ENCODE results near the gene SLCO1A2.

The SLCO1A2 gene

DNA sequence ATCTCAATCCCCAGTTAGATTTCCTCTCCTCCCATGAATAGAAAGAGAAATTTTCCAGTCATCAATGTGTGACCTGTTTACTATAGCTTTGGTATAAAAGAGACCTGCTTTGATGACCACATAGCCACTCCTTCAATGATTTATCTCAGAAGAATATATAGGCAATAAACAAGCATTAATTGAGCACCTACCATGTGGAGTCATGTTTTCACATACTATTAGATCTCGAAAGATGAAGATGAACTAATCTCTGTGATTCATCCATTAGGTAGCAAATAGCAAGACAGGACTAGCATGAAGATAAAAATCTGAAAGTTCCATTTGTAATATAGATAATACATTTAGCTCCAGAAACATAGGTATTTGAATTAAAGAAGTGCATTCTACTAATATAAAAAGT is 40.5 kb downstream of the SLCO1A2 start:
- DNase-seq (ENCODE audit: low read depth), result no peak

DNA sequence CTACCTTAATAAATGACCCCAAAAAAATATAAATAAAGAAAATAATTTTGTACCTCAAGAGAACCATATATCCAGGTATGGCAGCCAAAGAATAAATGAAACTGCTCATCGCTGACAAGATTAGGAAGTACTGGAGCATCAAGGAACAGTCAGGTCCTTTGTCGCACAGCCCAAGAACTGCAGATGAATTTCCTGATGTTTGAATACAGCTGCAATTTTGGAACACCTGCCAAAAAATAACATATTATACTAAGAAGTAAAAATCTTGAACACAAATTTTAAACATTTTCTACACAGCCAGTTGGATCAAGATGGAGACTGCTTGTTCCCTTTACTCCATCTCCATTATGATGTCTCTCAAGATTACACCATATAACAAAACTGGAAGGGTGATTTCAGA is 42.6 kb downstream of the SLCO1A2 start:
- H3K4me3 ChIP-seq (ENCODE audit: low read length), result no peak overlapping the region

More for the DNA sequence above, 40.5 kb downstream of the SLCO1A2 start:
- TF ChIP-seq, protein P1, sequence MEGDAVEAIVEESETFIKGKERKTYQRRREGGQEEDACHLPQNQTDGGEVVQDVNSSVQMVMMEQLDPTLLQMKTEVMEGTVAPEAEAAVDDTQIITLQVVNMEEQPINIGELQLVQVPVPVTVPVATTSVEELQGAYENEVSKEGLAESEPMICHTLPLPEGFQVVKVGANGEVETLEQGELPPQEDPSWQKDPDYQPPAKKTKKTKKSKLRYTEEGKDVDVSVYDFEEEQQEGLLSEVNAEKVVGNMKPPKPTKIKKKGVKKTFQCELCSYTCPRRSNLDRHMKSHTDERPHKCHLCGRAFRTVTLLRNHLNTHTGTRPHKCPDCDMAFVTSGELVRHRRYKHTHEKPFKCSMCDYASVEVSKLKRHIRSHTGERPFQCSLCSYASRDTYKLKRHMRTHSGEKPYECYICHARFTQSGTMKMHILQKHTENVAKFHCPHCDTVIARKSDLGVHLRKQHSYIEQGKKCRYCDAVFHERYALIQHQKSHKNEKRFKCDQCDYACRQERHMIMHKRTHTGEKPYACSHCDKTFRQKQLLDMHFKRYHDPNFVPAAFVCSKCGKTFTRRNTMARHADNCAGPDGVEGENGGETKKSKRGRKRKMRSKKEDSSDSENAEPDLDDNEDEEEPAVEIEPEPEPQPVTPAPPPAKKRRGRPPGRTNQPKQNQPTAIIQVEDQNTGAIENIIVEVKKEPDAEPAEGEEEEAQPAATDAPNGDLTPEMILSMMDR (conservative IDR thresholded peaks at IDR 0.05; ENCODE audit: low read depth, low read length), result no peak
- H3K4me3 ChIP-seq (ENCODE audit: low read length), result no peak overlapping the region

DNA sequence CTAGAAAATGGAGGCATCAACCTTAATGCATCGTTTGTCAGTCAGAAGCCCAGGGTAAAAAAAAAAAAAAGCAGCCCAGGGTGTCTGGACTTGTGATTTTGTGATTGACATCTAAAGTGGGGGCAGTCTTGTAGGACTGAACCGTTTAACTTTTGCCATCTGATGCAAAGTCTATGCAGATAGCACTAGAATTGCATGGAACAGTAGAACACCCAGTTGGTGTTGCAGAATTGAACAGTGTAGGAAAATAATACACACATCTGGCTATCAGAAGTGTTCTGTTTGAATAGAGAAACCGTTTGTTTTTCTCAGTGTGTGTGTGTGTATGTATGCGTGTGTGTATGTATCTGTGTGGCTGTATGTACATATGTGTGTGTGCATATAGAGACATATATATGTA is 45.0 kb downstream of the SLCO1A2 start:
- TF ChIP-seq, protein P1 (conservative IDR thresholded peaks at IDR 0.05; ENCODE audit: low read depth, low read length), result no peak
- no peak for DNase-seq (ENCODE audit: low read depth)
- no peak overlapping the region for H3K4me3 ChIP-seq (ENCODE audit: low read length)

More for the DNA sequence above, 42.6 kb downstream of the SLCO1A2 start:
- no peak for DNase-seq (ENCODE audit: low read depth)
- TF ChIP-seq, protein P1 (conservative IDR thresholded peaks at IDR 0.05; ENCODE audit: low read depth, low read length), result no peak

DNA sequence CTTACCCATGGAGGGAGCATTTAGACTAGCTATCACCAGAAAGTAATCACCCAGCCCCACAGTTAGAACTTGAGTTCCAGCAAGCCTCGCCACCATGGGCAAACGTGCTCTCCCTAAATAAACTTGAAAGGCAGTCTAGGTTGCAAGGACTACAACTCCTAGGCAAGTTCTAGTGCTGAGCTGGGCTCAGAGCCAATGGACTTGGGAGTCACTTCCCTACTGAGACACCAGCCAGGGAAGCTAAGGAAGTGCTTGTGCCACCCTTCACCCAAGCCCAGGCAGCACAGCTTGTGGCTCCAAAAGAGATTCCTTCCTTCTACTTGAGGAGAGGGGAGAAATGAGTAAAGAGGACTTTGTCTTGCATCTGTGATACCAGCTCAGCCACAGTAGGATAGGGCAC is 57.9 kb downstream of the SLCO1A2 start:
- no peak for DNase-seq (ENCODE audit: low read depth)
- H3K4me3 ChIP-seq (ENCODE audit: low read length), result no peak overlapping the region
- TF ChIP-seq, protein P1 (conservative IDR thresholded peaks at IDR 0.05; ENCODE audit: low read depth, low read length), result no peak

DNA sequence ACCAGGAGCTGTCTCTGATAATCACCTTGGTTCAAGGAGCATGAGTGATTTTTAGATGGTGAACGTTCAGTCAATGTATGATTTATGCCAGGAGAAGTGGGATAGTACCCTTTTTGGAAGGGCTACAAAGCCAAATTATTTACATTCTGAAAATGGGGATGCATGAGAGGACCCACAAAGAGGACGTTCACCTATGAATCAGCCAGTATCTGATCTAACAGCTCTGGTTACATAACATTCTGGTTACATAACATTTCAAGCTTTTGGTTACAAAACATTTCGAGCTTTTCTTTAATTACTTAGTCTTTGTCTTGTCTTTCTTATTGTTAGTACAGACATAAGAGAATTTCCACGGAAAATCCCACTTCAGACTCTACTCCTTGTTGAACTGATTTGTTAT is 68.8 kb downstream of the SLCO1A2 start:
- no peak overlapping the region for H3K4me3 ChIP-seq (ENCODE audit: low read length)
- no peak for DNase-seq (ENCODE audit: low read depth)
- TF ChIP-seq, protein P1 (conservative IDR thresholded peaks at IDR 0.05; ENCODE audit: low read depth, low read length), result no peak

DNA sequence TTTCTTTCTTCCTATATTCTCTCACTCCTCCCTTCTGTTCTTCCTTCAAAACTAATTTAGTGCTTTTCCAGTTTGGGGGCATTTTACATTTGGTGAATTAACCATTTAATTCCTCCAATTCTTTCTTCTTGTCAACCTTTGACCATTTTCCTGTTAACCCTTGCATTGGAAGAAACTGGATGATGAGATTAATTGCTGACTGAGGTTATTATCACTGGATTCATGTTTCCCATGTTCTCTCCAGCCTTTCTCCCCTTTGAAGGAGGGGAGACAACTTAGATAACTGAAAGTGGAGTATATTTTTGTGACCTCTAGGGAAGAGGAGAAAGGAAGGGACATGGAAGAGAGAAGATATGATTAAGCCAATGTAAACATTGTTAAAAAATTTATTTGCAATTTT is 70.5 kb downstream of the SLCO1A2 start:
- TF ChIP-seq, protein P1 (conservative IDR thresholded peaks at IDR 0.05; ENCODE audit: low read depth, low read length), result no peak
- H3K4me3 ChIP-seq (ENCODE audit: low read length), result no peak overlapping the region
- no peak for DNase-seq (ENCODE audit: low read depth)

GRCh38 chr12:21257172-21257571 is 77.5 kb downstream of the SLCO1A2 start:
- TF ChIP-seq, protein P1 (conservative IDR thresholded peaks at IDR 0.05; ENCODE audit: low read depth, low read length), result no peak
- no peak overlapping the region for H3K4me3 ChIP-seq (ENCODE audit: low read length)
- DNase-seq (ENCODE audit: low read depth), result no peak
